ENCODE measurements around the gene CPM.

Gene CPM

GRCh38 chr12:68910128-68910527, 22.8 kb downstream of the CPM start:
- in situ Hi-C loops (cut with HindIII; ENCODE audit: low sequenced_read_pairs), result no loop called here

GRCh38 chr12:68908076-68908475, 24.9 kb downstream of the CPM start:
- in situ Hi-C loops (cut with HindIII; ENCODE audit: low sequenced_read_pairs), result no loop called here

GRCh38 chr12:68905733-68906132, 27.2 kb downstream of the CPM start:
- in situ Hi-C loops (cut with HindIII; ENCODE audit: low sequenced_read_pairs), result no loop called here

- in situ Hi-C loops (cut with HindIII; ENCODE audit: low sequenced_read_pairs), result no loop called here
Measured at GRCh38 chr12:68904351-68904962, 28.5 kb downstream of the CPM start.

- in situ Hi-C loops (cut with HindIII; ENCODE audit: low sequenced_read_pairs), result no loop called here
Measured at GRCh38 chr12:68903511-68903910, 29.5 kb downstream of the CPM start.

- in situ Hi-C loops (cut with HindIII; ENCODE audit: low sequenced_read_pairs), result no loop called here
Measured at GRCh38 chr12:68901551-68901950, 31.4 kb downstream of the CPM start.

GRCh38 chr12:68901145-68901544, 31.8 kb downstream of the CPM start:
- in situ Hi-C loops (cut with HindIII; ENCODE audit: low sequenced_read_pairs), result no loop called here

- in situ Hi-C loops (cut with HindIII; ENCODE audit: low sequenced_read_pairs), result no loop called here
Measured at GRCh38 chr12:68900241-68900640, 32.7 kb downstream of the CPM start.

- in situ Hi-C loops (cut with HindIII; ENCODE audit: low sequenced_read_pairs), result no loop called here
Measured at GRCh38 chr12:68899251-68899771, 33.7 kb downstream of the CPM start.

- in situ Hi-C loops (cut with HindIII; ENCODE audit: low sequenced_read_pairs), result no loop called here
Measured at GRCh38 chr12:68896881-68897540, 36.0 kb downstream of the CPM start.

- in situ Hi-C loops (cut with HindIII; ENCODE audit: low sequenced_read_pairs), result no loop called here
Measured at GRCh38 chr12:68894276-68894855, 38.6 kb downstream of the CPM start.

GRCh38 chr12:68893741-68894140, 39.2 kb downstream of the CPM start:
- in situ Hi-C loops (cut with HindIII; ENCODE audit: low sequenced_read_pairs), result no loop called here

- in situ Hi-C loops (cut with HindIII; ENCODE audit: low sequenced_read_pairs), result no loop called here
Measured at GRCh38 chr12:68893201-68893600, 39.8 kb downstream of the CPM start.

GRCh38 chr12:68891141-68891540, 41.8 kb downstream of the CPM start:
- in situ Hi-C loops (cut with HindIII; ENCODE audit: low sequenced_read_pairs), result no loop called here

GRCh38 chr12:68890701-68891113, 42.3 kb downstream of the CPM start:
- in situ Hi-C loops (cut with HindIII; ENCODE audit: low sequenced_read_pairs), result no loop called here

- in situ Hi-C loops (cut with HindIII; ENCODE audit: low sequenced_read_pairs), result no loop called here
Measured at GRCh38 chr12:68888243-68888642, 44.7 kb downstream of the CPM start.

GRCh38 chr12:68887641-68888040, 45.3 kb downstream of the CPM start:
- in situ Hi-C loops (cut with HindIII; ENCODE audit: low sequenced_read_pairs), result no loop called here

- in situ Hi-C loops (cut with HindIII; ENCODE audit: low sequenced_read_pairs), result no loop called here
Measured at GRCh38 chr12:68886636-68887572, 46.1 kb downstream of the CPM start.

- in situ Hi-C loops (cut with HindIII; ENCODE audit: low sequenced_read_pairs), result no loop called here
Measured at GRCh38 chr12:68885381-68885780, 47.6 kb downstream of the CPM start.

- in situ Hi-C loops (cut with HindIII; ENCODE audit: low sequenced_read_pairs), result no loop called here
Measured at GRCh38 chr12:68884251-68884650, 48.7 kb downstream of the CPM start.

- in situ Hi-C loops (cut with HindIII; ENCODE audit: low sequenced_read_pairs), result no loop called here
Measured at GRCh38 chr12:68883151-68883550, 49.8 kb downstream of the CPM start.

Data from DLD1 (cell line).